Measurements from ENCODE around the gene PACS2. TPM values are rescaled to one million over a fixed set of nuclear protein-coding genes. Genes with fewer than 3 reads are reported as not detected.

Gene PACS2
- polyA plus RNA-seq, 1 of the 3 experiments (the other 2 are of a cell fraction) = 42.7 TPM

DNA sequence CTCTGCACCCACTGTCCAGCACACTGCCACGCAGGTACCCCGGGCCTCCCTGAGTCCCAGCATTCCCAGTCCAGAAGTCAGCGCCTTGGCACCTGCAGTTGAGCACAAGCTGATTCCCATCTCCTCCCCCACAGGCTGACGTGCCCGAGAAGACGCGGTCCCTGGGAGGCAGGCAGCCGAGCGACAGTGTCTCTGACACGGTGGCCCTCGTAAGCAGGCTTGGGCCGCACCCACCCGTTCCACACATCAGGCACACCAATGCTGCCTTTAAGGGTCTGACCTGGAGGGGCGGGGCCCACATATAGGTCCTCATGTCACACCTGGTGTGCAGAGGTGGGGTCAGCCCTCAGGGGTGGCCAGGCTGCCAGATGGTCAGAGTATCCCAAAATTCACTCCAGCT, 65.4 kb downstream of the PACS2 start (continued):
- no peak for TF ChIP-seq EP300 (IDR thresholded peaks at IDR 0.05; ENCODE audit: borderline replicate concordance in 1 of 2, low read depth in 1 of 2, low read length in 1 of 2)
- TF ChIP-seq RXRA (IDR thresholded peaks at IDR 0.05; ENCODE audit: borderline replicate concordance, low read depth) = no peak

DNA sequence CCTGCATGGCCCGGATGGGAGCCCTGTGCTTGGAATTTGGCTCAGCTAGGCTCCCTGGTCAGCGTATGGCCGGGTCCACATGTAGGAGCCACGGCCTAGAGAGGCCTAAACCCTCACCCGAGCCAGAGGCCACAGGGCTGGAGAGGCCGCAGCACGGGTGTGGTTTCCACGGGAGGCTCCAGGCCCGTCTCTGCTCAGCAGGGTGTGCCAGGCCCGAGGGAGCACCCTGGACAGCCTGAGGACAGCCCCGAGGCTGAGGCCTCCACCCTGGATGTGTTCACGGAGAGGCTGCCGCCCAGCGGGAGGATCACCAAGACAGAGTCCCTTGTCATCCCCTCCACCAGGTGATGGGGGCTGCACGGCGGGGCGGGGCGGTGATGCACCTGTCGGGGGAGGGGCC, 66.2 kb downstream of the PACS2 start:
- no peak overlapping the region for H3K4me3 ChIP-seq (ENCODE audit: low read depth in 2 of 2, low read length in 1 of 2)
- H4K20me1 ChIP-seq (ENCODE audit: insufficient read depth) = no peaks in the 10 kb centered on the region
- TF ChIP-seq MEF2A (IDR thresholded peaks at IDR 0.05; ENCODE audit: borderline replicate concordance, low read depth) = no peak
- TF ChIP-seq POLR2AphosphoS5 (IDR thresholded peaks at IDR 0.05; ENCODE audit: low read depth, low read length) = no peak
- TF ChIP-seq, protein P1, sequence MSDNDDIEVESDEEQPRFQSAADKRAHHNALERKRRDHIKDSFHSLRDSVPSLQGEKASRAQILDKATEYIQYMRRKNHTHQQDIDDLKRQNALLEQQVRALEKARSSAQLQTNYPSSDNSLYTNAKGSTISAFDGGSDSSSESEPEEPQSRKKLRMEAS (IDR thresholded peaks at IDR 0.05; ENCODE audit: low read depth) = no peak
- TF ChIP-seq NRF1 (IDR thresholded peaks at IDR 0.05; ENCODE audit: low read depth, low read length) = no peak
- TF ChIP-seq RFX5 (IDR thresholded peaks at IDR 0.05; ENCODE audit: low read length) = no peak
- no peak for TF ChIP-seq NFIC (IDR thresholded peaks at IDR 0.05; ENCODE audit: borderline replicate concordance)
- TF ChIP-seq GATA2 (CRISPR knock-in tag; IDR thresholded peaks at IDR 0.05) = no peak
- TF ChIP-seq, protein P2, sequence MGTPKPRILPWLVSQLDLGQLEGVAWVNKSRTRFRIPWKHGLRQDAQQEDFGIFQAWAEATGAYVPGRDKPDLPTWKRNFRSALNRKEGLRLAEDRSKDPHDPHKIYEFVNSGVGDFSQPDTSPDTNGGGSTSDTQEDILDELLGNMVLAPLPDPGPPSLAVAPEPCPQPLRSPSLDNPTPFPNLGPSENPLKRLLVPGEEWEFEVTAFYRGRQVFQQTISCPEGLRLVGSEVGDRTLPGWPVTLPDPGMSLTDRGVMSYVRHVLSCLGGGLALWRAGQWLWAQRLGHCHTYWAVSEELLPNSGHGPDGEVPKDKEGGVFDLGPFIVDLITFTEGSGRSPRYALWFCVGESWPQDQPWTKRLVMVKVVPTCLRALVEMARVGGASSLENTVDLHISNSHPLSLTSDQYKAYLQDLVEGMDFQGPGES (IDR thresholded peaks at IDR 0.05; ENCODE audit: low read depth, low read length) = no peak
- TF ChIP-seq, protein P3, sequence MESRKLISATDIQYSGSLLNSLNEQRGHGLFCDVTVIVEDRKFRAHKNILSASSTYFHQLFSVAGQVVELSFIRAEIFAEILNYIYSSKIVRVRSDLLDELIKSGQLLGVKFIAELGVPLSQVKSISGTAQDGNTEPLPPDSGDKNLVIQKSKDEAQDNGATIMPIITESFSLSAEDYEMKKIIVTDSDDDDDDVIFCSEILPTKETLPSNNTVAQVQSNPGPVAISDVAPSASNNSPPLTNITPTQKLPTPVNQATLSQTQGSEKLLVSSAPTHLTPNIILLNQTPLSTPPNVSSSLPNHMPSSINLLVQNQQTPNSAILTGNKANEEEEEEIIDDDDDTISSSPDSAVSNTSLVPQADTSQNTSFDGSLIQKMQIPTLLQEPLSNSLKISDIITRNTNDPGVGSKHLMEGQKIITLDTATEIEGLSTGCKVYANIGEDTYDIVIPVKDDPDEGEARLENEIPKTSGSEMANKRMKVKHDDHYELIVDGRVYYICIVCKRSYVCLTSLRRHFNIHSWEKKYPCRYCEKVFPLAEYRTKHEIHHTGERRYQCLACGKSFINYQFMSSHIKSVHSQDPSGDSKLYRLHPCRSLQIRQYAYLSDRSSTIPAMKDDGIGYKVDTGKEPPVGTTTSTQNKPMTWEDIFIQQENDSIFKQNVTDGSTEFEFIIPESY (IDR thresholded peaks at IDR 0.05; ENCODE audit: borderline replicate concordance, low read depth) = no peak
- no peak for TF ChIP-seq CHD2 (IDR thresholded peaks at IDR 0.05; ENCODE audit: low read length, partially characterized antibody)
- TF ChIP-seq TEAD4 (IDR thresholded peaks at IDR 0.05; ENCODE audit: borderline replicate concordance, insufficient read depth) = no peak
- TF ChIP-seq RXRA (IDR thresholded peaks at IDR 0.05; ENCODE audit: borderline replicate concordance, low read depth) = no peak
- no peak for TF ChIP-seq SIN3A (IDR thresholded peaks at IDR 0.05; ENCODE audit: borderline replicate concordance, low read depth, low read length)
- TF ChIP-seq SMC3 (IDR thresholded peaks at IDR 0.05; ENCODE audit: low read depth, low read length) = no peak
- TF ChIP-seq, protein P4, sequence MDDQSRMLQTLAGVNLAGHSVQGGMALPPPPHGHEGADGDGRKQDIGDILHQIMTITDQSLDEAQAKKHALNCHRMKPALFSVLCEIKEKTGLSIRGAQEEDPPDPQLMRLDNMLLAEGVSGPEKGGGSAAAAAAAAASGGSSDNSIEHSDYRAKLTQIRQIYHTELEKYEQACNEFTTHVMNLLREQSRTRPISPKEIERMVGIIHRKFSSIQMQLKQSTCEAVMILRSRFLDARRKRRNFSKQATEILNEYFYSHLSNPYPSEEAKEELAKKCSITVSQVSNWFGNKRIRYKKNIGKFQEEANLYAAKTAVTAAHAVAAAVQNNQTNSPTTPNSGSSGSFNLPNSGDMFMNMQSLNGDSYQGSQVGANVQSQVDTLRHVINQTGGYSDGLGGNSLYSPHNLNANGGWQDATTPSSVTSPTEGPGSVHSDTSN (IDR thresholded peaks at IDR 0.05) = no peak
- no peak for TF ChIP-seq FOSL2 (IDR thresholded peaks at IDR 0.05; ENCODE audit: borderline replicate concordance, low read depth)
- no peak overlapping the region for H3K9ac ChIP-seq
- ChIA-PET CTCF (interaction anchor here (0.7 to 3.5 kb wide), 5 partner anchors 10 to 211 kb away, joined by 3 to 19 read pairs (median 4); no protein-coding TSS in a partner anchor), POLR2A (no interaction called here)
- no peaks in the 10 kb centered on the region for H3K9me3 ChIP-seq
- H3K27ac ChIP-seq (ENCODE audit: low read depth in 2 of 2, low read length in 1 of 2) = no peak overlapping the region
- no peaks in the 10 kb centered on the region for H3K27me3 ChIP-seq (ENCODE audit: insufficient read depth)
- H3K36me3 ChIP-seq (replicated peaks in 1 of 2; ENCODE audit: control insufficient read depth in 1 of 2, insufficient read depth in 2 of 2, low read length in 1 of 2) = peaks cover 0 to 38% of the 10 kb centered on the region in 2 experiments
- no peaks in the 10 kb centered on the region for H3K79me2 ChIP-seq (ENCODE audit: insufficient read depth)
- no peak overlapping the region for H3K4me2 ChIP-seq
- H3K4me1 ChIP-seq (ENCODE audit: control insufficient read depth in 1 of 2, insufficient read depth in 2 of 2, low read depth in 1 of 2, low read length in 1 of 2) = no peaks in the 10 kb centered on the region; a peak in 1 of 4 replicates
- no peaks in the 10 kb centered on the region for H3F3A ChIP-seq (replicated peaks; ENCODE audit: insufficient read depth)
- no peak overlapping the region for H2AFZ ChIP-seq (ENCODE audit: low read depth)
- no peaks in the 10 kb centered on the region for H3K9me2 ChIP-seq
- WGBS (ENCODE audit: low lambda C conversion rate) = no CpG with 5 or more reads among the region's 19 CpGs
- DNase-seq = no peak

Data from SK-N-SH (cell line).